Nephron progenitor cell (in vitro differentiated cells): ENCODE measurements around the gene SEPSECS.

ENCODE experiments used
- DNase-seq: peaks from one replicate; pipeline ENCODE4 v3.0.0; 2021
- H3K27ac Mint-ChIP-seq: 2 replicates; pipeline ENCODE4 v1.8.0; 2021; ENCODE audit warnings: mild to moderate bottlenecking, moderate library complexity, mixed read lengths
- H3K27me3 Mint-ChIP-seq: 2 replicates; pipeline ENCODE4 v1.8.0; 2021; ENCODE audit warnings: mild to moderate bottlenecking, low read depth, mixed read lengths; ENCODE audit not compliant: poor library complexity
- H3K36me3 Mint-ChIP-seq: 2 replicates; pipeline ENCODE4 v1.8.0; 2021; ENCODE audit warnings: low read depth, mixed read lengths
- H3K4me1 Mint-ChIP-seq: 2 replicates; pipeline ENCODE4 v1.8.0; 2021; ENCODE audit warnings: mixed read lengths
- H3K4me3 Mint-ChIP-seq: 2 replicates; pipeline ENCODE4 v1.8.0; 2021; ENCODE audit warnings: mild to moderate bottlenecking, moderate library complexity, mixed read lengths
- H3K9me3 Mint-ChIP-seq: 2 replicates; pipeline ENCODE4 v1.8.0; 2021; ENCODE audit warnings: mild to moderate bottlenecking, moderate library complexity, mixed read lengths
- CTCF ChIP-seq: fragments of 200-600 bp; sonication (generic); IDR thresholded peaks from 2 replicates; pipeline ENCODE4 v1.5.0; 2021; ENCODE audit warnings: antibody characterized with exemption

SEPSECS gene

GRCh38 chr4:25117716-25118472, 42.4 kb downstream of the SEPSECS start:
- no peaks in the 10 kb centered on the region for H3K36me3 Mint-ChIP-seq
- TF ChIP-seq CTCF = no peak

GRCh38 chr4:25117274-25117673, 43.0 kb downstream of the SEPSECS start:
- no peak overlapping the region for H3K4me3 Mint-ChIP-seq
- no peak for DNase-seq
- no peak for TF ChIP-seq CTCF
- peaks cover 3% of the 10 kb centered on the region for H3K27me3 Mint-ChIP-seq
- H3K27ac Mint-ChIP-seq = no peak overlapping the region
- H3K9me3 Mint-ChIP-seq = no peaks in the 10 kb centered on the region
- no peaks in the 10 kb centered on the region for H3K4me1 Mint-ChIP-seq
- H3K36me3 Mint-ChIP-seq = no peaks in the 10 kb centered on the region

More at GRCh38 chr4:25117716-25118472, 42.4 kb downstream of the SEPSECS start:
- no peak for DNase-seq
- H3K27me3 Mint-ChIP-seq = peaks cover 3% of the 10 kb centered on the region
- no peaks in the 10 kb centered on the region for H3K9me3 Mint-ChIP-seq
- H3K4me3 Mint-ChIP-seq = no peak overlapping the region
- H3K27ac Mint-ChIP-seq = no peak overlapping the region
- no peaks in the 10 kb centered on the region for H3K4me1 Mint-ChIP-seq

- Mint-ChIP-seq H3K27ac (no peak overlapping the region), H3K4me1 (no peaks in the 10 kb centered on the region), H3K9me3 (no peaks in the 10 kb centered on the region), H3K36me3 (no peaks in the 10 kb centered on the region), H3K27me3 (peaks cover 3% of the 10 kb centered on the region), H3K4me3 (no peak overlapping the region)
- TF ChIP-seq CTCF = no peak
- DNase-seq = no peak
These were observed 46.0 kb downstream of the SEPSECS start for GRCh38 chr4:25113915-25114904.

- no peak for DNase-seq
- no peak for TF ChIP-seq CTCF
- H3K4me1 Mint-ChIP-seq = no peaks in the 10 kb centered on the region
- no peaks in the 10 kb centered on the region for H3K9me3 Mint-ChIP-seq
- peaks cover 3% of the 10 kb centered on the region for H3K27me3 Mint-ChIP-seq
- H3K36me3 Mint-ChIP-seq = no peaks in the 10 kb centered on the region
- no peak overlapping the region for H3K27ac Mint-ChIP-seq
- no peak overlapping the region for H3K4me3 Mint-ChIP-seq
These were observed 47.3 kb downstream of the SEPSECS start for GRCh38 chr4:25112995-25113380.

GRCh38 chr4:25112366-25112994, 47.8 kb downstream of the SEPSECS start:
- Mint-ChIP-seq H3K4me1 (no peaks in the 10 kb centered on the region), H3K27me3 (peaks cover 3% of the 10 kb centered on the region), H3K4me3 (no peak overlapping the region), H3K9me3 (no peaks in the 10 kb centered on the region), H3K36me3 (no peaks in the 10 kb centered on the region), H3K27ac (no peak overlapping the region)
- no peak for TF ChIP-seq CTCF
- DNase-seq = no peak
